ENCODE measurements around the gene LMO4. TPM values are rescaled to one million over a fixed set of nuclear protein-coding genes. Genes with fewer than 3 reads are reported as not detected.

LMO4 gene
- total RNA-seq, 1 experiment from 2014 or later: 38.5 TPM

GRCh38 chr1:87370544-87370943 is 41.9 kb downstream of the LMO4 start:
- Histone ChIP-seq H3K4me3 (replicated peaks in 1 of 2; ENCODE audit: low read depth in 1 of 2, low read length in 2 of 2) (no peak overlapping the region), H4K20me1 (ENCODE audit: insufficient read depth) (no peaks in the 10 kb centered on the region), H3K27ac (ENCODE audit: low read depth, low read length) (no peak overlapping the region), H3K36me3 (ENCODE audit: control insufficient read depth in 1 of 2, insufficient read depth in 2 of 2, low read length in 2 of 2) (no peaks in the 10 kb centered on the region), H3K9ac (ENCODE audit: low read length) (no peak overlapping the region), H3K9me2 (ENCODE audit: insufficient read depth) (no peaks in the 10 kb centered on the region), H3K9me3 (ENCODE audit: control insufficient read depth in 1 of 2, insufficient read depth in 1 of 2, low read depth in 1 of 2, low read length in 2 of 2) (no peaks in the 10 kb centered on the region), H3K4me2 (ENCODE audit: low read length) (no peak overlapping the region), H3K4me1 (ENCODE audit: control insufficient read depth in 1 of 2, insufficient read depth in 2 of 2, low read length in 2 of 2) (no peaks in the 10 kb centered on the region), H3K79me2 (ENCODE audit: insufficient read depth, low read length) (no peaks in the 10 kb centered on the region), H2AFZ (ENCODE audit: low read depth, low read length, poor library complexity, severe bottlenecking) (no peak overlapping the region), H3K27me3 (ENCODE audit: insufficient read depth, low read length) (no peaks in the 10 kb centered on the region)
- BruUV-seq (replicated peaks): no TSS peak
- ChIA-PET RAD21 (ENCODE audit: low non-redundant PET in 1 of 2, low total read pairs in 2 of 2, uncharacterized antibody in 2 of 2, unreplicated experiment in 2 of 2) (no interaction called here), POLR2A (no interaction called here), CTCF (no interaction called here)
- ATAC-seq (no peak), DNase-seq (ENCODE audit: low read depth, low spot score) (no peak)
- intact Hi-C loops (cut with micrococcal nuclease): no loop called here
- TF ChIP-seq POLR2A (IDR thresholded peaks at IDR 0.05; ENCODE audit: borderline replicate concordance, extremely low read depth, insufficient read depth, insufficient read length) (no peak), ELF1 (IDR thresholded peaks at IDR 0.05; ENCODE audit: borderline replicate concordance, low read depth) (no peak), SP1 (IDR thresholded peaks at IDR 0.05; ENCODE audit: low read depth) (no peak), POLR2AphosphoS5 (IDR thresholded peaks at IDR 0.05; ENCODE audit: low read depth, low read length) (no peak), SRF (IDR thresholded peaks at IDR 0.05; ENCODE audit: low read depth) (no peak), YY1 (IDR thresholded peaks at IDR 0.05; ENCODE audit: extremely low read depth, insufficient replicate concordance, low read depth, low read length) (no peak), ZNF274 (IDR thresholded peaks at IDR 0.05; ENCODE audit: low read depth, low read length) (no peak), EZH2phosphoT487 (IDR thresholded peaks at IDR 0.05; ENCODE audit: borderline replicate concordance) (no peak), SIN3A (IDR thresholded peaks at IDR 0.05; ENCODE audit: low read depth) (no peak), REST (IDR thresholded peaks at IDR 0.05; ENCODE audit: low read depth) (no peak), MAX (IDR thresholded peaks at IDR 0.05) (no peak)
- TF ChIP-seq, protein P1, sequence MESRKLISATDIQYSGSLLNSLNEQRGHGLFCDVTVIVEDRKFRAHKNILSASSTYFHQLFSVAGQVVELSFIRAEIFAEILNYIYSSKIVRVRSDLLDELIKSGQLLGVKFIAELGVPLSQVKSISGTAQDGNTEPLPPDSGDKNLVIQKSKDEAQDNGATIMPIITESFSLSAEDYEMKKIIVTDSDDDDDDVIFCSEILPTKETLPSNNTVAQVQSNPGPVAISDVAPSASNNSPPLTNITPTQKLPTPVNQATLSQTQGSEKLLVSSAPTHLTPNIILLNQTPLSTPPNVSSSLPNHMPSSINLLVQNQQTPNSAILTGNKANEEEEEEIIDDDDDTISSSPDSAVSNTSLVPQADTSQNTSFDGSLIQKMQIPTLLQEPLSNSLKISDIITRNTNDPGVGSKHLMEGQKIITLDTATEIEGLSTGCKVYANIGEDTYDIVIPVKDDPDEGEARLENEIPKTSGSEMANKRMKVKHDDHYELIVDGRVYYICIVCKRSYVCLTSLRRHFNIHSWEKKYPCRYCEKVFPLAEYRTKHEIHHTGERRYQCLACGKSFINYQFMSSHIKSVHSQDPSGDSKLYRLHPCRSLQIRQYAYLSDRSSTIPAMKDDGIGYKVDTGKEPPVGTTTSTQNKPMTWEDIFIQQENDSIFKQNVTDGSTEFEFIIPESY (IDR thresholded peaks at IDR 0.05; ENCODE audit: extremely low read depth, insufficient replicate concordance, low read length): no peak
